A549 (cell line): Measurements from ENCODE around the gene EVX2. TPM values are rescaled to one million over a fixed set of nuclear protein-coding genes. Genes with fewer than 3 reads are reported as not detected.

Source experiments
- ATAC-seq, 2 experiments: fragments of 200-7000 bp in 1 of 2; fragments of >200 bp in 1 of 2; cut with Nextera tagmentation in 1 of 2; cut with Tn5 transposase in 1 of 2; 3 replicates each; pipeline versions ENCODE4 v1.8.0 to v1.9.1; 2018 to 2020; ENCODE audit warnings: mild to moderate bottlenecking in 1 of 2, moderate library complexity in 1 of 2
- CTCF ChIA-PET: fragments of 300-600 bp; sonication (Branson Sonifier 250); formaldehyde crosslinking; extraction: SDS; loops from one replicate; lab custom pipeline; 2021; ENCODE audit warnings: antibody characterized with exemption, inconsistent platforms; lab: Yijun Ruan, JAX
- POLR2A ChIA-PET: fragments of 350-600 bp; formaldehyde crosslinking; extraction: SDS; loops from one replicate; lab custom pipeline; 2021; ENCODE audit warnings: antibody characterized with exemption, inconsistent platforms; lab: Yijun Ruan, JAX
- DNase-seq, 2 experiments: peaks; one replicate each; pipeline versions ENCODE4 v3.0.0 to v3.0.0-alpha.2; 2011 to 2016; ENCODE audit warnings: low read depth in 1 of 2, low spot score in 1 of 2
- FAIRE-seq: peaks from 2 replicates; lab custom pipeline; 2011; peaks lifted over from hg19 to GRCh38; lab: Jason Lieb, UNC
- H3K27ac ChIP-seq, 2 experiments: fragments of >200 bp; sonication (Bioruptor Twin); formaldehyde crosslinking; 3 replicates each; pipeline ENCODE4 v1.5.1; 2016 to 2017
- H3K4me1 ChIP-seq: fragments of >200 bp; sonication (Bioruptor Twin); formaldehyde crosslinking; 3 replicates; pipeline ENCODE4 v1.6.1; 2016
- H3K4me2 ChIP-seq: fragments of >200 bp; sonication (Bioruptor Twin); formaldehyde crosslinking; 3 replicates; pipeline ENCODE4 v1.6.1; 2016
- H3K4me3 ChIP-seq: fragments of >200 bp; sonication (Bioruptor Twin); formaldehyde crosslinking; 3 replicates; pipeline ENCODE4 v1.5.1; 2016
- H3K9me3 ChIP-seq: fragments of >200 bp; sonication (Bioruptor Twin); formaldehyde crosslinking; 3 replicates; pipeline ENCODE4 v1.6.1; 2016
- BHLHE40 ChIP-seq: IDR thresholded peaks from 2 replicates; pipeline ENCODE4 v1.6.1; 2012; ENCODE audit warnings: low read depth, low read length, inconsistent platforms
- CBX2 ChIP-seq: fragments of 200-600 bp; sonication (generic); IDR thresholded peaks from 2 replicates; pipeline ENCODE4 v1.6.1; 2016; ENCODE audit warnings: low read depth, mild to moderate bottlenecking, borderline replicate concordance
- CTCF ChIP-seq: fragments of >200 bp; sonication (Bioruptor Twin); formaldehyde crosslinking; IDR thresholded peaks from 3 replicates; pipeline ENCODE4 v1.5.1; 2016
- E2F6 ChIP-seq: IDR thresholded peaks from 2 replicates; pipeline ENCODE4 v1.6.1; 2012; ENCODE audit warnings: low read depth, borderline replicate concordance
- EHF ChIP-seq: fragments of 250-450 bp; sonication (Bioruptor Pico); IDR thresholded peaks from 2 replicates; pipeline ENCODE4 v1.5.0; 2020; ENCODE audit warnings: mild to moderate bottlenecking
- EP300 ChIP-seq, 2 experiments: fragments of >200 bp; sonication (Bioruptor Twin); formaldehyde crosslinking; IDR thresholded peaks; 2 replicates in 1 of 2; 3 replicates in 1 of 2; pipeline ENCODE4 v1.6.1; 2016 to 2017
- FOXS1 ChIP-seq: fragments of 250-450 bp; sonication (Bioruptor Pico); IDR thresholded peaks from 2 replicates; pipeline ENCODE4 v1.5.0; 2020; ENCODE audit warnings: mild to moderate bottlenecking, moderate library complexity
- HDAC2 ChIP-seq: fragments of 200-600 bp; sonication (generic); IDR thresholded peaks from 2 replicates; pipeline ENCODE4 v1.6.1; 2016
- HOXB13 ChIP-seq: fragments of 250-450 bp; sonication (Bioruptor Pico); IDR thresholded peaks from 2 replicates; pipeline ENCODE4 v1.5.0; 2020; ENCODE audit warnings: low read depth, mild to moderate bottlenecking, moderate library complexity
- HOXB5 ChIP-seq: fragments of 250-450 bp; sonication (Bioruptor Pico); IDR thresholded peaks from 2 replicates; pipeline ENCODE4 v1.5.0; 2020; ENCODE audit warnings: mild to moderate bottlenecking, moderate library complexity
- JUN ChIP-seq, 2 experiments: fragments of >200 bp; sonication (Bioruptor Twin); formaldehyde crosslinking; IDR thresholded peaks; 2 replicates in 1 of 2; 3 replicates in 1 of 2; pipeline ENCODE4 v1.6.1; 2016 to 2017
- JUNB ChIP-seq: fragments of >200 bp; sonication (Bioruptor Twin); formaldehyde crosslinking; IDR thresholded peaks from 2 replicates; pipeline ENCODE4 v1.6.1; 2016
- KDM1A ChIP-seq: fragments of 200-600 bp; sonication (generic); IDR thresholded peaks from 2 replicates; pipeline ENCODE4 v1.6.1; 2016; ENCODE audit warnings: low read depth, mild to moderate bottlenecking
- KDM5A ChIP-seq: fragments of 200-600 bp; sonication (generic); IDR thresholded peaks from 2 replicates; pipeline ENCODE4 v1.6.1; 2016; ENCODE audit warnings: antibody characterized with exemption, mild to moderate bottlenecking
- MYC ChIP-seq: IDR thresholded peaks from 2 replicates; pipeline ENCODE4 v1.6.1; 2012; ENCODE audit warnings: mild to moderate bottlenecking, inconsistent platforms, low read length, improper control_type of control experiment, borderline replicate concordance
- PBX3 ChIP-seq: IDR thresholded peaks from 2 replicates; pipeline ENCODE4 v1.6.1; 2012
- RAD21 ChIP-seq, 2 experiments: fragments of >200 bp in 1 of 2; sonication (Bioruptor Twin) in 1 of 2; formaldehyde crosslinking in 1 of 2; IDR thresholded peaks in 1 of 2; conservative IDR thresholded peaks in 1 of 2; 2 replicates in 1 of 2; 3 replicates in 1 of 2; pipeline ENCODE4 v1.6.1; 2012 to 2018; ENCODE audit warnings: inconsistent platforms in 1 of 2
- RARB ChIP-seq: fragments of 250-450 bp; sonication (Bioruptor Pico); IDR thresholded peaks from 2 replicates; pipeline ENCODE4 v1.8.0; 2021; ENCODE audit warnings: mild to moderate bottlenecking, moderate library complexity
- RCOR1 ChIP-seq: fragments of 150-350 bp; IDR thresholded peaks from 2 replicates; pipeline ENCODE4 v1.6.1; 2014; ENCODE audit warnings: antibody characterized with exemption, low read length, low read depth
- RFX5 ChIP-seq: fragments of 450-650 bp; IDR thresholded peaks from 2 replicates; pipeline ENCODE4 v1.7.1; 2014; ENCODE audit warnings: antibody characterized with exemption, mild to moderate bottlenecking, moderate library complexity
- SMC3 ChIP-seq: fragments of >200 bp; sonication (Bioruptor Twin); formaldehyde crosslinking; IDR thresholded peaks from 3 replicates; pipeline ENCODE4 v1.6.1; 2018; ENCODE audit warnings: inconsistent platforms
- USF2 ChIP-seq: fragments of 450-650 bp; IDR thresholded peaks from 2 replicates; pipeline ENCODE4 v1.6.1; 2014; ENCODE audit warnings: antibody characterized with exemption
- WGBS: methylation state at CpG from one replicate; pipeline ENCODE4 v1.1.6; 2017; ENCODE audit errors: missing lambda C conversion rate; 5-methylcytosine and 5-hydroxymethylcytosine counted together
- polyA plus RNA-seq, 4 experiments: library from polyadenylated mRNA; depleted of rRNA in 3 of 4; stranded (reverse); fragments of >200 nt; fragmentation: RNase III in 1 of 4; extraction: RNeasy Plus Mini Kit Qiagen cat#74134 plus additional on column Dnase treatment in 1 of 4; gene quantifications; 2 replicates in 3 of 4; 3 replicates in 1 of 4; pipeline ENCODE4 v1.2.3, GENCODE V29; 2011 to 2017

The EVX2 gene
- polyA plus RNA-seq, 2 of the 4 experiments (the other 2 are of a cell fraction), result 0.03 TPM; not detected in 1

- no peak for TF ChIP-seq JUNB
- TF ChIP-seq PBX3, result no peak
- TF ChIP-seq KDM1A, result no peak
- TF ChIP-seq RAD21 (conservative IDR thresholded peaks at IDR 0.05 in 1 of 2, IDR thresholded peaks at IDR 0.05 in 1 of 2), result no peak
- TF ChIP-seq CBX2, result no peak
- TF ChIP-seq FOXS1, result no peak
- 0 out of 2 replicates have a peak, but pooled peaks have one; percentile 4 for TF ChIP-seq USF2
- no peak for TF ChIP-seq KDM5A
- TF ChIP-seq JUN (IDR thresholded peaks at IDR 0.05), result no peak
- TF ChIP-seq E2F6, result peak; percentile 86
- TF ChIP-seq HOXB13 (CRISPR knock-in tag), result no peak
- TF ChIP-seq RARB (CRISPR knock-in tag), result no peak
- TF ChIP-seq MYC, result 0 out of 2 replicates have a peak, but pooled peaks have one; percentile 20
- TF ChIP-seq HOXB5 (CRISPR knock-in tag), result no peak
- TF ChIP-seq BHLHE40, result peak; percentile 61; the same call in 1 of the 2 replicates
- TF ChIP-seq EHF (CRISPR knock-in tag), result no peak
- no peak for TF ChIP-seq EP300 (IDR thresholded peaks at IDR 0.05)
These were observed 3.0 kb downstream of the EVX2 start (continued) for GRCh38 chr2:176080540-176081375.

GRCh38 chr2:176079831-176080539, 3.8 kb downstream of the EVX2 start:
- ATAC-seq (peak; percentile 91 to 97), FAIRE-seq (no peak), DNase-seq (peak; percentile 82 to 85)
- ChIA-PET CTCF (interaction anchor here (0.6 to 5.5 kb wide), 32 partner anchors 9 to 1380 kb away, joined by 3 to 57 read pairs (median 5); partner anchors contain the start of gene HOXD11), POLR2A (interaction anchor here (0.6 kb wide), 1 partner anchor 65 kb away, joined by 4 read pairs; no protein-coding TSS in a partner anchor)
- no peak for TF ChIP-seq HDAC2
- TF ChIP-seq SMC3, result peak; percentile 81
- no peak for TF ChIP-seq RCOR1
- no peak for TF ChIP-seq RFX5
- peak; percentile 93 for TF ChIP-seq CTCF
- peak; percentile 40 to 67; a peak in 4 of 5 replicates for TF ChIP-seq RAD21 (conservative IDR thresholded peaks at IDR 0.05 in 1 of 2, IDR thresholded peaks at IDR 0.05 in 1 of 2)
- 0 out of 5 replicates have a peak, but pooled peaks of 1 of the 2 experiments have one; percentile 22 for TF ChIP-seq JUN (IDR thresholded peaks at IDR 0.05)
- peak overlapping the region; percentile 64 to 80; a peak in 5 of 6 replicates for H3K27ac ChIP-seq
- peaks cover 9% of the 10 kb centered on the region; the same call in 2 of the 3 replicates for H3K4me1 ChIP-seq
- peak overlapping the region; percentile 97 for H3K4me2 ChIP-seq
- 1% methylated on average over 17 of the region's 86 CpGs for WGBS
- H3K4me3 ChIP-seq, result peak overlapping the region; percentile 49
- peaks cover 10% of the 10 kb centered on the region for H3K9me3 ChIP-seq
